GM10248 (cell line): Measurements from ENCODE around the gene S100A3.
A peak's percentile ranks its signal among the peaks of the same experiment; 100 is the strongest.

Source experiments
- CTCF ChIA-PET: fragments of 300-600 bp; sonication (Branson Sonifier 250); formaldehyde crosslinking; extraction: SDS; loops from one replicate; lab custom pipeline; 2021; ENCODE audit warnings: antibody characterized with exemption; lab: Yijun Ruan, JAX
- POLR2A ChIA-PET: fragments of 350-650 bp; sonication (Branson Sonifier 250); formaldehyde crosslinking; extraction: SDS; loops from one replicate; lab custom pipeline; 2020; ENCODE audit warnings: antibody characterized with exemption; lab: Yijun Ruan, JAX
- DNase-seq: peaks from one replicate; pipeline ENCODE4 v3.0.0; 2012; ENCODE audit errors: extremely low spot score
- TF ChIP-seq, protein P1 (sequence below): IDR thresholded peaks from 2 replicates; pipeline ENCODE4 v1.5.1; 2012; ENCODE audit warnings: mild to moderate bottlenecking, low read depth; ENCODE audit errors: extremely low read depth, missing control alignments, control extremely low read depth

Gene S100A3

DNA sequence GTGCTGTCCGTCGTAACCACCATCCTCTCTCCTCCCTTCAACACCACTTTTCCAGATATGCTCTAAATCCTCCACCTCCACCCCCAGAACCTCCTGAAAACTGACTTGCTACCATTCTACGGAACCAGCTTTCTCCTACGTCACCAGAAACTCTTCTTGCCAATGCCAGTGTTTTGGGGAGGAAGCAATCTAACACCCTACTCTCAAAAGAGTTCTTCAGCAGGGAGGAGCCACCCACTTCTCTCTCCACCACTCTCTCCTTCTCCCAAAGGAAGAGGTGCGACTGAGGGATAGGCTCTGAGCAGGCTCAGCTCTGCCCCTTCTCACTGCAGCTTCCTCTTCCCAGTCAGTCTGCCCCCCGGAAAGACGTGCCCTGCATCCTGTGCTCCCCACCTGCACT lies 22.6 kb upstream of the S100A3 start:
- DNase-seq: no peak
- ChIA-PET CTCF (interaction anchor here (0.8 to 7.1 kb wide), 27 partner anchors 10 to 218 kb away, joined by 3 to 136 read pairs (median 7); partner anchors contain the start of genes CHTOP, S100A1, S100A13 and S100A14), POLR2A (interaction anchor here (0.9 to 1.1 kb wide), 2 partner anchors 56 to 62 kb away, joined by 3 to 7 read pairs; partner anchors contain the start of genes CHTOP and S100A13)
- TF ChIP-seq, protein P1, sequence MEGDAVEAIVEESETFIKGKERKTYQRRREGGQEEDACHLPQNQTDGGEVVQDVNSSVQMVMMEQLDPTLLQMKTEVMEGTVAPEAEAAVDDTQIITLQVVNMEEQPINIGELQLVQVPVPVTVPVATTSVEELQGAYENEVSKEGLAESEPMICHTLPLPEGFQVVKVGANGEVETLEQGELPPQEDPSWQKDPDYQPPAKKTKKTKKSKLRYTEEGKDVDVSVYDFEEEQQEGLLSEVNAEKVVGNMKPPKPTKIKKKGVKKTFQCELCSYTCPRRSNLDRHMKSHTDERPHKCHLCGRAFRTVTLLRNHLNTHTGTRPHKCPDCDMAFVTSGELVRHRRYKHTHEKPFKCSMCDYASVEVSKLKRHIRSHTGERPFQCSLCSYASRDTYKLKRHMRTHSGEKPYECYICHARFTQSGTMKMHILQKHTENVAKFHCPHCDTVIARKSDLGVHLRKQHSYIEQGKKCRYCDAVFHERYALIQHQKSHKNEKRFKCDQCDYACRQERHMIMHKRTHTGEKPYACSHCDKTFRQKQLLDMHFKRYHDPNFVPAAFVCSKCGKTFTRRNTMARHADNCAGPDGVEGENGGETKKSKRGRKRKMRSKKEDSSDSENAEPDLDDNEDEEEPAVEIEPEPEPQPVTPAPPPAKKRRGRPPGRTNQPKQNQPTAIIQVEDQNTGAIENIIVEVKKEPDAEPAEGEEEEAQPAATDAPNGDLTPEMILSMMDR: no peak

DNA sequence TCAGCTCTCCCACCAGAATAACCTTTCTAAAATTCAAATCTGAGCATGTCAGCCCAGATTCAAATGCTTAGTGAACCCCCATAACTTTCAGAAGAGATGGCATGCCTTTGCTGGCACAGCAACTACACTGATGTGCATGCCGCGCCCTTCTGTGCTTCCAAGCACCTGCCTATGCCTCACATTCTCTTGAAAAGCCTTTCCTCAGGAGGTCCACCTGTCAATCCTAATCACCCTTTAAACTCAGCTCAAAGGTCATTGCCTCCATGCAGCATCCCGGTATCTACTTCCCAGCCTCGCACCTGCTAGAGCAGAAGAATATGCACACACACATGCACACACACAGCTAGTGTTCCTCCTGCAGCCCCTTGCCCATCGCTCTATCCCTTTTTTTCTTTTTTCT lies 21.8 kb upstream of the S100A3 start:
- ChIA-PET CTCF (interaction anchor here (1.0 to 7.1 kb wide), 9 partner anchors 9 to 217 kb away, joined by 3 to 136 read pairs (median 16); partner anchors contain the start of genes S100A14, S100A16 and S100A6), POLR2A (no interaction called here)
- DNase-seq: no peak
- TF ChIP-seq, protein P1: no peak

DNA sequence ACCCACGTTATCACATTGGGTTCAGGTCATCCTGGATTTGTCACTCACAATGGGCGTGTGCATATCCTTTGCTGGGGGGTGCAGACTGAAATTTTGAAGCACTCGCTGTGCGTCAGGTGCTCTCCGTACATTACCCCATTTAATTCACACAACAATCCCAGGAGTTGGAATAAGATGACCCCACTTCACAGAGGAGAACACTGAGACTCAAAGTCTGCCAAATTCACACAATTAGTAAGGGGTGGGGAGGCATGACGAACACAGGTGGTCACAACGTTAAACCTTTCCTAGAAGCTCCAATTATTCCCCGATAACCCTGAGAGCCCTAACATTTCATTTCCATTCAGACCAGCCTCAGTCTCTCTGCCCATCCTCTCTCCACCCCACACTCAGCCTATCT lies 20.4 kb upstream of the S100A3 start:
- CTCF ChIA-PET: interaction anchor here (0.7 to 7.1 kb wide), 11 partner anchors 8 to 323 kb away, joined by 3 to 136 read pairs (median 15); partner anchors contain the start of genes S100A1, S100A14, S100A16 and S100A3
- no peak for DNase-seq
- TF ChIP-seq, protein P1: no peak
- POLR2A ChIA-PET: no interaction called here

DNA sequence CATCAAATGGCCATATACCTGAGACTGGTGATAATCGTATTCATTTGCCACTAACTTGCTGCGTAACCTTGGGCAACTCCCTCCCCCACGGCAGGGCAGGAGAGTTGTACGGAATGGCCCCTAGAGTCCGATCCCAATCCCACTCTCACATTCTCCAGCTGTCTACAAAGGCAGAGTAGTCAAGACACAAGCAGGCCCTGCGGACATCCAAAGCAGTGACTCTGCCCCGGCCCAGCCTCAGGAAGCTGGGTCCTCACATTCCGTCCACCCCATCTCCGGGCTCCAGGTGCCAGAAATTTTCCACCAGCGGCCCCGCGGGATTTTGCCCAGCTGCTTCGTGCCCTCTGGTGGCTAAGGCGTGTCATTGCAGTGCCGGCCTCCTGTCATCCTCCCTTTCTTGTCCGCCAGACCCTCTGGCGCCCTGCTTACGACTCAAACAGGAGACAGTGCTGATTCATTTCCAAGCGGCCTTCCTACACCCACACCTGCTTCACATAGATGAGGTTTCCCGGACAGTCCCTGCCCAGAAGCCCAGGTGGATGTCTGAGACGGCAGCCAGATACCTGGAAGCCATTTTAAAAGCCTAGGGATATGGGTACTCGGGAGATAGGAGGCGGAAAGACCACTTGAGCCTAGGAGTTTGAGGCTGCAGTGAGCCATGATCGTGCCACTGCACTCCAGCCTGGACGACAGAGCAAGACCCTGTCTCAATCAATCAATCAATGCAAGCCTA lies 19.5 kb upstream of the S100A3 start:
- TF ChIP-seq, protein P1: peak; percentile 91
- peak; percentile 87 for DNase-seq
- ChIA-PET POLR2A (no interaction called here), CTCF (interaction anchor here (0.9 to 7.1 kb wide), 28 partner anchors 9 to 216 kb away, joined by 3 to 136 read pairs (median 6); partner anchors contain the start of genes S100A13, S100A14, S100A16 and S100A3)

DNA sequence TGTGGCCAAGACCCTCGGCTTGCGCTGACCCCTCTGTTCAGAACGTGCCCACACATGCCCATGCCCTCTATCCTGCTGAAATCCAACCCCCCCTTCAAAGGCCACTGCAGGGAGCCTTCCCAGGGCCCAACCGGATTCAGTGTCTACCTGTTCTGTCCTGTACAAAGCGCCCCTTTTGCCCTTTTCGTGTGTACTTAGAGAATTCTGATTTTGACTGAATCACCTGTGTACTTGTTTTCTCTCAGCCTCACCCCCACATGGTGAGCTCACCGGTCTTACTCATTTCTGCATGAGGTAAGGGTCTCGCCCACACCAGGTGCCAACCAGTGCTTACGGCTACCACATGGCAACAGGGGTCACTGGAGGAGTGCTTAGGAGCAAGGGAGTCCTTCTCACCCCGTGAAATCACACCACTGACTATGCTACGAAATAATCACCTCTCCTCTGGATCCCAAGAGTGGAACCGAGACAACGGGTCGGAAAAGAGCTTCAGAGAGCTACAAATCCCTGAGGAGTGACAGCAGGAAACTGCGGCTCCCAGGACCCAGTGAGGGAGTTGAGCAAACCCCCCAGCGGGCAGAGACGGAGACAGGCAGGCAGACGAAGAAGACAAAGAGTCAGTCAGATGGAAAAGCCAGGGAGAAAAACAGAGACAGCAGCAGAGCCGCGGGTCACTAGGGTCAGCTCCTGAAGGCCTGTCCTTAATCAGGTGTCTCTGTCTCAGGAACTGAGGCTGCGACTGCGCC lies 18.7 kb upstream of the S100A3 start:
- ChIA-PET CTCF (interaction anchor here (0.9 to 7.1 kb wide), 28 partner anchors 8 to 215 kb away, joined by 3 to 136 read pairs (median 6); partner anchors contain the start of genes S100A13, S100A14, S100A16 and S100A3), POLR2A (no interaction called here)
- peak; percentile 12 for DNase-seq
- TF ChIP-seq, protein P1: no peak
